Left kidney (tissue), 2 donors: ENCODE results near the gene MT1F. TPM values are rescaled to one million over a fixed set of nuclear protein-coding genes. Genes with fewer than 3 reads are reported as not detected.

Experiments
- DNase-seq: peaks from one replicate; pipeline ENCODE4 v3.0.0-alpha.2; 2013
- polyA plus RNA-seq: library from polyadenylated mRNA; unstranded; fragments of 120-200 nt; gene quantifications from one replicate; pipeline ENCODE4 v1.2.1, GENCODE V29; 2013; ENCODE audit not compliant: insufficient read length

The MT1F gene
- polyA plus RNA-seq, 1 donor = 57.5 TPM

GRCh38 chr16:56690420-56691122 lies 32.8 kb downstream of the MT1F start:
- no peak for DNase-seq

DNA sequence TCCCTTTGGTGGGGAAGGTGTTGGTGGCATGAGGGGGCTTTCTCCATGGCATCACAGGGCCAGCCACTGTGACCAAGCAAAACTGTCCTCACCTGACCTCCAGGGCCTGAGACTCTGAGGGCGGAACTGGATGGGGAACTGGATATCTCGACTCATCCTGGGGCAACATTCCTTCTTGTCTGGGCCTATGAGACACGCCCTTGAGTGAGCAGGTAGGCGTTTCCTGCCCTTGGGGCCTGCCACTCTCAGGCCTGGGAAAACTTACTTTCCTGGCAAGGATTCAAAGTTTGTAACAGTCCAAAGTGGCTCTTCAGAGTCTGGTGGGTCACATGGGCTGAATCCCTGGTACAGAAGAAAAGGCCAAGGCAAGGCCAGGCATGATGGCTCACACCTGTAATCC lies 34.1 kb downstream of the MT1F start:
- peak; percentile 26 for DNase-seq

GRCh38 chr16:56695246-56695645 lies 37.5 kb downstream of the MT1F start:
- DNase-seq = no peak

DNA sequence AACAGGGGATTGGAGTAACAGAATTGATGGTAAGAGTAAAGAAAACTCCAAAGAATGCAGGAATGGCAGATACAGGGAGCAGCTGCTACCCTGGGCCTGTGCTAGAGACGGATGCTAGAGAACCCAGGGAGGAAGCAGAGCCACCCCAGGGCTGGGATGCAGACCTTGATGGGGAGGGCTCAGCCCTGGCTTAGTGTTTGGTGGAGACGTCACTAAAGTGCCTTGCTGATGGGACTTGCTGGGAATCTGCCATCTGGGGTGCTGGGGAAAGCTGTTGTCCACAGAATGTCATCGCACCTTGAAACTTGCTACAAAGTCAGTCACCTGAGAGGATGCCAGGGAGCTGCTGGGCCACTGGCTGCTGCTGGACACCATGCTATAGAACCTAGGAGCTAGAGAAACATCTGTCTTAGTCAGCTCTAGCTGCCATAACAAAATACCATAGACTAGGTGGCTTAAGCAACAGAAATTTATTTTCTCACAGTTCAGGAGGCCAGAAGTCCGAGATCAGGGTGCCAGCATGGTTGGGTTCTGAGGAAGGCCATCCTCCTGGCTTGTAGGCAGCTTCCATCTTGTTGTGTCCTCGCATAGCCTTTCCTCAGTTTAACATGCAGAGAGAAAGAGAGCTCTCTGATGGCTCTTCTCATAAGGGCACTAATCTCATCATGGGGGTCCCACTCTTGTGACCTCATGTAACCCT lies 39.8 kb downstream of the MT1F start:
- DNase-seq = no peak

DNA sequence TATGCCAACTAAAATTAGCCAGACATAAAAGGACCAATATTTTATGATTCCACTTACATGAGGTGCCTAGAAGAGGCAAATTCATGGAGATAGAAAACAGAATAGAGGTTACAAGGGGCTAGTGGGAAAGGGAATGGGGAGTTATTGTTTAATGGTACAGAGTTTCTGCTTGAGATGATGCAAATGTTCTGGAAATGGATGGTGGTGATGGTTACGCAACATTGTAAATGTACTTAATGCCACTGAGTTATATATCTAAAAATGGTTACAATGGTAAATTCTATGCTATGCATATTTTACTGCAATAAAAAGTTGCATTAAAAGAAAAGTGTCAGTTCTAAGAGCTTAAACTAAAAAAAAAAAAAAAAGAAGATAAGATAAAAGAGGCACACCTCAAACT lies 42.4 kb downstream of the MT1F start:
- DNase-seq = no peak

- DNase-seq = no peak
Measured at GRCh38 chr16:56700631-56701030, 42.9 kb downstream of the MT1F start.

- DNase-seq = no peak
Measured at GRCh38 chr16:56701534-56701933, 43.8 kb downstream of the MT1F start.

GRCh38 chr16:56702836-56703235 lies 45.1 kb downstream of the MT1F start:
- DNase-seq = no peak

Other genes starting within 250 kb of the MT1F start
- gene AMFR, start 232.4 kb upstream of the MT1F start, polyA plus RNA-seq = 143 TPM
- 155 TPM for gene NUDT21, start 206.6 kb upstream of the MT1F start, polyA plus RNA-seq
- gene OGFOD1, start 206.4 kb upstream of the MT1F start, polyA plus RNA-seq = 42.2 TPM
- 122 TPM for gene BBS2, start 137.9 kb upstream of the MT1F start, polyA plus RNA-seq
- gene MT4, start 92.9 kb upstream of the MT1F start, polyA plus RNA-seq = not detected
- 1.5 TPM for gene MT3, start 68.4 kb upstream of the MT1F start, polyA plus RNA-seq
- 19.0 TPM for gene MT2A, start 49.4 kb upstream of the MT1F start, polyA plus RNA-seq
- gene MT1E, start 32.2 kb upstream of the MT1F start, polyA plus RNA-seq = 26.6 TPM
- 0.30 TPM for gene MT1M, start 25.3 kb upstream of the MT1F start, polyA plus RNA-seq
- gene MT1A, start 19.3 kb upstream of the MT1F start, polyA plus RNA-seq = not detected
- gene MT1B, start 6.1 kb upstream of the MT1F start, polyA plus RNA-seq = 0.47 TPM
- gene MT1G, start 10.1 kb downstream of the MT1F start, polyA plus RNA-seq = 56.6 TPM
- 15.7 TPM for gene MT1H, start 11.9 kb downstream of the MT1F start, polyA plus RNA-seq
- gene MT1X, start 24.5 kb downstream of the MT1F start, polyA plus RNA-seq = 36.2 TPM
- 101 TPM for gene NUP93, start 72.2 kb downstream of the MT1F start, polyA plus RNA-seq
- gene SLC12A3, start 207.2 kb downstream of the MT1F start, polyA plus RNA-seq = 26.3 TPM